HCT116 (cell line): ENCODE measurements around the gene C10orf62.

Source experiments
- CEBPB ChIP-seq: IDR thresholded peaks from 2 replicates; pipeline ENCODE4 v1.6.1; 2012; ENCODE audit warnings: low read depth
- EZH2 ChIP-seq: fragments of 200-600 bp; sonication (generic); IDR thresholded peaks from 2 replicates; pipeline ENCODE4 v1.6.1; 2017; ENCODE audit warnings: antibody characterized with exemption, mixed run types
- POLR2AphosphoS5 ChIP-seq: IDR thresholded peaks from 2 replicates; pipeline ENCODE4 v1.6.1; 2011; ENCODE audit warnings: mild to moderate bottlenecking, low read depth, low read length, moderate library complexity
- YY1 ChIP-seq: IDR thresholded peaks from 2 replicates; pipeline ENCODE4 v1.6.1; 2011; ENCODE audit warnings: low read length, low read depth, moderate library complexity, mild to moderate bottlenecking; ENCODE audit not compliant: insufficient replicate concordance; ENCODE audit errors: extremely low read depth
- TF ChIP-seq, protein P1 (sequence below), 3 experiments: fragments of 200-600 bp in 1 of 3; sonication (generic) in 1 of 3; IDR thresholded peaks in 2 of 3; conservative IDR thresholded peaks in 1 of 3; 2 replicates each; pipeline ENCODE4 v1.5.1; 2012 to 2017; ENCODE audit warnings: low read depth in 2 of 3, low read length in 2 of 3, antibody characterized with exemption in 1 of 3, borderline replicate concordance in 1 of 3, control low read depth in 1 of 3, mild to moderate bottlenecking in 1 of 3, mixed read lengths in 1 of 3, mixed run types in 1 of 3, moderate library complexity in 1 of 3; ENCODE audit not compliant: insufficient read depth in 1 of 3

DNA sequence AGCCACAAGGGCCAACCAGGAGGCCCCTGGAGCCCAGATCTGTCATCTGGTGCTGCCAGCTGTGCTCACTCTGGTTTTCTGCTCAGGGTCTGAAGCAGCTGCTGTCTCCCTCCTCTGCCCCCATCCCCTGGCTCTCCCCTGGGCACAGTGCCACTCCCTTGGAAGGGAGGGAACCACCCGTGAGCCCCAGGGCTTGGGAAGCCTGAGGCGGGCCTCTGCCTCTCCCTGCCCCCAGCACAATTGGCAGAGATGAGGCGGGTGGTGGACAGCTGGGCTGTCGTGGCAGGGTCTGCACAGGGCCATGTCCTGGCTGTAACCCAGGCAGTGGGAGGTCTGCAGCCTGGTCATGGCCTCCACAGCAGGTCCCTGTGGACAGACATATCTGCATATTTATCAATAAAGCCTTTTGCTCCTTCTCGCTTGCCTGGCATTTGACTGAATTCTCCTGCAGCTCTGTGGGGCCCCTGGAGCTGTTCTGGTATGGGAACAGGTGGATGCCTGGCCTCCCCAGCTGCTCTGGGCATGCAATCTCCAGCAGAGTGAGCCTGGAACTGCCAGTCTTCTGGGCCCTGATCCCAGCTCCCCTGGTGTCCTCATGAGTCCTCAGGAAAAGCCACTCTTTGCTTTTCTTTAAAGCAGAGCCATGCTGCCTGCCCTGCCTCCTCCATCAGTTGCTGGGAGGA, 18.6 kb upstream of the C10orf62 start:
- no peak for TF ChIP-seq YY1
- TF ChIP-seq CEBPB: no peak
- TF ChIP-seq, protein P1, sequence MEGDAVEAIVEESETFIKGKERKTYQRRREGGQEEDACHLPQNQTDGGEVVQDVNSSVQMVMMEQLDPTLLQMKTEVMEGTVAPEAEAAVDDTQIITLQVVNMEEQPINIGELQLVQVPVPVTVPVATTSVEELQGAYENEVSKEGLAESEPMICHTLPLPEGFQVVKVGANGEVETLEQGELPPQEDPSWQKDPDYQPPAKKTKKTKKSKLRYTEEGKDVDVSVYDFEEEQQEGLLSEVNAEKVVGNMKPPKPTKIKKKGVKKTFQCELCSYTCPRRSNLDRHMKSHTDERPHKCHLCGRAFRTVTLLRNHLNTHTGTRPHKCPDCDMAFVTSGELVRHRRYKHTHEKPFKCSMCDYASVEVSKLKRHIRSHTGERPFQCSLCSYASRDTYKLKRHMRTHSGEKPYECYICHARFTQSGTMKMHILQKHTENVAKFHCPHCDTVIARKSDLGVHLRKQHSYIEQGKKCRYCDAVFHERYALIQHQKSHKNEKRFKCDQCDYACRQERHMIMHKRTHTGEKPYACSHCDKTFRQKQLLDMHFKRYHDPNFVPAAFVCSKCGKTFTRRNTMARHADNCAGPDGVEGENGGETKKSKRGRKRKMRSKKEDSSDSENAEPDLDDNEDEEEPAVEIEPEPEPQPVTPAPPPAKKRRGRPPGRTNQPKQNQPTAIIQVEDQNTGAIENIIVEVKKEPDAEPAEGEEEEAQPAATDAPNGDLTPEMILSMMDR (IDR thresholded peaks at IDR 0.05 in 2 of 3, conservative IDR thresholded peaks at IDR 0.05 in 1 of 3; ENCODE audit: borderline replicate concordance in 1 of 3, insufficient read depth in 1 of 3, low read depth in 2 of 3, low read length in 2 of 3): no peak
- no peak for TF ChIP-seq EZH2
- TF ChIP-seq POLR2AphosphoS5: no peak
